Measurements from ENCODE around the gene ROBO4. TPM values are rescaled to one million over a fixed set of nuclear protein-coding genes. Genes with fewer than 3 reads are reported as not detected.

ROBO4 gene
- total RNA-seq, 1 donor from 2014 or later, result 0.25 TPM

DNA sequence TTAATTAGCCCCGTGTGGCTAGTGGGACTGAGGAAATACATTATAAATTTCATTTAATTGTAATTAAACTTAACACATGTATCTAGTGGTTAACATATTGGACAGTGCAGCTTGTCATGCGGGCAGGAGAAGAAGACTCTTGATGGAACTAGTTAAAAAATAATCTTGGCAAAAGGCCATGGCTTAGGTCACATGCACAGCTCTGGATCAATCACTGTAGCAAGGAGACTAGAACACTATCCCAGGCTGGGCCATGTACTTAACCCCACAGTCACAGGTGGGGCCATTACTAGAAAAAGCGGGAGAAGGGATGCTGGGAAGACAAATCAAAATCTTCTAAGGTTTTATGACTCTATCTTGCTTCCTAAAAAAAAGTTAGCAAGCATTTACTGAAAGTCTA is 46.9 kb upstream of the ROBO4 start:
- H3K4me1 Mint-ChIP-seq (ENCODE audit: low read depth, unreplicated experiment), result peaks cover 8% of the 10 kb centered on the region
- FAIRE-seq (no peak), DNase-seq (ENCODE audit: low read depth) (no peak)
- Histone ChIP-seq H3K27ac (ENCODE audit: low read depth, low read length) (no peak overlapping the region), H3K9ac (ENCODE audit: low read length) (no peak overlapping the region), H3K4me3 (ENCODE audit: insufficient read depth, low read depth, low read length) (no peak overlapping the region), H3K36me3 (ENCODE audit: insufficient read depth, low read length) (no peaks in the 10 kb centered on the region), H3K79me2 (ENCODE audit: insufficient read depth, low read length) (no peaks in the 10 kb centered on the region), H2AFZ (ENCODE audit: low read depth, low read length) (no peak overlapping the region), H3K9me3 (ENCODE audit: insufficient read depth, low read depth, low read length) (no peaks in the 10 kb centered on the region), H4K20me1 (ENCODE audit: insufficient read depth, low read length) (no peaks in the 10 kb centered on the region), H3K4me1 (ENCODE audit: insufficient read depth, low read length) (no peaks in the 10 kb centered on the region), H3K27me3 (ENCODE audit: insufficient read depth, low read length) (no peaks in the 10 kb centered on the region), H3K4me2 (ENCODE audit: low read length) (no peak overlapping the region)
- H3K27ac Mint-ChIP-seq (ENCODE audit: unreplicated experiment), result no peak overlapping the region
- H3K27me3 Mint-ChIP-seq (ENCODE audit: low read depth, unreplicated experiment), result no peaks in the 10 kb centered on the region
- TF ChIP-seq, protein P1, sequence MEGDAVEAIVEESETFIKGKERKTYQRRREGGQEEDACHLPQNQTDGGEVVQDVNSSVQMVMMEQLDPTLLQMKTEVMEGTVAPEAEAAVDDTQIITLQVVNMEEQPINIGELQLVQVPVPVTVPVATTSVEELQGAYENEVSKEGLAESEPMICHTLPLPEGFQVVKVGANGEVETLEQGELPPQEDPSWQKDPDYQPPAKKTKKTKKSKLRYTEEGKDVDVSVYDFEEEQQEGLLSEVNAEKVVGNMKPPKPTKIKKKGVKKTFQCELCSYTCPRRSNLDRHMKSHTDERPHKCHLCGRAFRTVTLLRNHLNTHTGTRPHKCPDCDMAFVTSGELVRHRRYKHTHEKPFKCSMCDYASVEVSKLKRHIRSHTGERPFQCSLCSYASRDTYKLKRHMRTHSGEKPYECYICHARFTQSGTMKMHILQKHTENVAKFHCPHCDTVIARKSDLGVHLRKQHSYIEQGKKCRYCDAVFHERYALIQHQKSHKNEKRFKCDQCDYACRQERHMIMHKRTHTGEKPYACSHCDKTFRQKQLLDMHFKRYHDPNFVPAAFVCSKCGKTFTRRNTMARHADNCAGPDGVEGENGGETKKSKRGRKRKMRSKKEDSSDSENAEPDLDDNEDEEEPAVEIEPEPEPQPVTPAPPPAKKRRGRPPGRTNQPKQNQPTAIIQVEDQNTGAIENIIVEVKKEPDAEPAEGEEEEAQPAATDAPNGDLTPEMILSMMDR (IDR thresholded peaks at IDR 0.05; ENCODE audit: insufficient read depth, low read depth, low read length), result no peak
- no peak for TF ChIP-seq EZH2 (IDR thresholded peaks at IDR 0.05; ENCODE audit: insufficient read depth, low read length)
- no peak overlapping the region for H3K4me3 Mint-ChIP-seq (ENCODE audit: unreplicated experiment)
- H3K36me3 Mint-ChIP-seq (ENCODE audit: low read depth, unreplicated experiment), result peaks cover 3% of the 10 kb centered on the region
- no peaks in the 10 kb centered on the region for H3K9me3 Mint-ChIP-seq (ENCODE audit: unreplicated experiment)

- H3K36me3 ChIP-seq (ENCODE audit: insufficient read depth, low read length), result no peaks in the 10 kb centered on the region
- H3K4me1 ChIP-seq (ENCODE audit: insufficient read depth, low read length), result no peaks in the 10 kb centered on the region
- Mint-ChIP-seq H3K27me3 (ENCODE audit: low read depth, unreplicated experiment) (no peaks in the 10 kb centered on the region), H3K4me3 (ENCODE audit: unreplicated experiment) (no peak overlapping the region), H3K27ac (ENCODE audit: unreplicated experiment) (no peak overlapping the region), H3K4me1 (ENCODE audit: low read depth, unreplicated experiment) (peaks cover 8% of the 10 kb centered on the region), H3K9me3 (ENCODE audit: unreplicated experiment) (no peaks in the 10 kb centered on the region), H3K36me3 (ENCODE audit: low read depth, unreplicated experiment) (peaks cover 3% of the 10 kb centered on the region)
- no peaks in the 10 kb centered on the region for H3K27me3 ChIP-seq (ENCODE audit: insufficient read depth, low read length)
- no peak for FAIRE-seq
- no peak overlapping the region for H3K27ac ChIP-seq (ENCODE audit: low read depth, low read length)
- H3K9ac ChIP-seq (ENCODE audit: low read length), result no peak overlapping the region
- H2AFZ ChIP-seq (ENCODE audit: low read depth, low read length), result no peak overlapping the region
- no peak overlapping the region for H3K4me3 ChIP-seq (ENCODE audit: insufficient read depth, low read depth, low read length)
- DNase-seq (ENCODE audit: low read depth), result no peak
- no peak overlapping the region for H3K4me2 ChIP-seq (ENCODE audit: low read length)
- H4K20me1 ChIP-seq (ENCODE audit: insufficient read depth, low read length), result no peaks in the 10 kb centered on the region
- no peaks in the 10 kb centered on the region for H3K79me2 ChIP-seq (ENCODE audit: insufficient read depth, low read length)
- TF ChIP-seq, protein P1 (IDR thresholded peaks at IDR 0.05; ENCODE audit: insufficient read depth, low read depth, low read length), result no peak
- TF ChIP-seq EZH2 (IDR thresholded peaks at IDR 0.05; ENCODE audit: insufficient read depth, low read length), result no peak
- H3K9me3 ChIP-seq (ENCODE audit: insufficient read depth, low read depth, low read length), result no peaks in the 10 kb centered on the region
Observed at GRCh38 chr11:124943741-124944140, 46.1 kb upstream of the ROBO4 start.

- no peak overlapping the region for H3K27ac Mint-ChIP-seq (ENCODE audit: unreplicated experiment)
- H3K4me3 Mint-ChIP-seq (ENCODE audit: unreplicated experiment), result no peak overlapping the region
Observed at GRCh38 chr11:124943254-124943616, 45.6 kb upstream of the ROBO4 start.

More at GRCh38 chr11:124943254-124943616, 45.6 kb upstream of the ROBO4 start:
- Histone ChIP-seq H3K27me3 (ENCODE audit: insufficient read depth, low read length) (no peaks in the 10 kb centered on the region), H3K9me3 (ENCODE audit: insufficient read depth, low read depth, low read length) (no peaks in the 10 kb centered on the region), H3K36me3 (ENCODE audit: insufficient read depth, low read length) (no peaks in the 10 kb centered on the region), H3K4me3 (ENCODE audit: insufficient read depth, low read depth, low read length) (no peak overlapping the region), H3K27ac (ENCODE audit: low read depth, low read length) (no peak overlapping the region), H3K79me2 (ENCODE audit: insufficient read depth, low read length) (no peaks in the 10 kb centered on the region), H3K4me1 (ENCODE audit: insufficient read depth, low read length) (no peaks in the 10 kb centered on the region), H3K4me2 (ENCODE audit: low read length) (no peak overlapping the region), H2AFZ (ENCODE audit: low read depth, low read length) (no peak overlapping the region), H3K9ac (ENCODE audit: low read length) (no peak overlapping the region), H4K20me1 (ENCODE audit: insufficient read depth, low read length) (no peaks in the 10 kb centered on the region)
- Mint-ChIP-seq H3K36me3 (ENCODE audit: low read depth, unreplicated experiment) (peaks cover under 1% of the 10 kb centered on the region), H3K9me3 (ENCODE audit: unreplicated experiment) (no peaks in the 10 kb centered on the region), H3K27me3 (ENCODE audit: low read depth, unreplicated experiment) (no peaks in the 10 kb centered on the region), H3K4me1 (ENCODE audit: low read depth, unreplicated experiment) (peaks cover 8% of the 10 kb centered on the region)
- FAIRE-seq (no peak), DNase-seq (ENCODE audit: low read depth) (no peak)
- TF ChIP-seq, protein P1 (IDR thresholded peaks at IDR 0.05; ENCODE audit: insufficient read depth, low read depth, low read length), result no peak
- TF ChIP-seq EZH2 (IDR thresholded peaks at IDR 0.05; ENCODE audit: insufficient read depth, low read length), result no peak
